DMS114 treated with DMSO at 0.1 percent for 48 hours (cell line): ENCODE data around the gene NOS3.
A peak's percentile ranks its signal among the peaks of the same experiment; 100 is the strongest.

Source experiments
- DNase-seq: peaks from one replicate; lab custom pipeline; 2025; ENCODE audit not compliant: unreplicated experiment; lab: John Stamatoyannopoulos, UW

Gene NOS3

GRCh38 chr7:150977382-150978125, 13.3 kb upstream of the NOS3 start:
- no peak for DNase-seq

GRCh38 chr7:150978126-150978789, 12.6 kb upstream of the NOS3 start, which contains the start of gene KCNH2:
KCNH2 (minus strand) TSS chr7:150978321; CDS start chr7:150977913, 408 bp downstream.
- DNase-seq = peak; percentile 25

DNA sequence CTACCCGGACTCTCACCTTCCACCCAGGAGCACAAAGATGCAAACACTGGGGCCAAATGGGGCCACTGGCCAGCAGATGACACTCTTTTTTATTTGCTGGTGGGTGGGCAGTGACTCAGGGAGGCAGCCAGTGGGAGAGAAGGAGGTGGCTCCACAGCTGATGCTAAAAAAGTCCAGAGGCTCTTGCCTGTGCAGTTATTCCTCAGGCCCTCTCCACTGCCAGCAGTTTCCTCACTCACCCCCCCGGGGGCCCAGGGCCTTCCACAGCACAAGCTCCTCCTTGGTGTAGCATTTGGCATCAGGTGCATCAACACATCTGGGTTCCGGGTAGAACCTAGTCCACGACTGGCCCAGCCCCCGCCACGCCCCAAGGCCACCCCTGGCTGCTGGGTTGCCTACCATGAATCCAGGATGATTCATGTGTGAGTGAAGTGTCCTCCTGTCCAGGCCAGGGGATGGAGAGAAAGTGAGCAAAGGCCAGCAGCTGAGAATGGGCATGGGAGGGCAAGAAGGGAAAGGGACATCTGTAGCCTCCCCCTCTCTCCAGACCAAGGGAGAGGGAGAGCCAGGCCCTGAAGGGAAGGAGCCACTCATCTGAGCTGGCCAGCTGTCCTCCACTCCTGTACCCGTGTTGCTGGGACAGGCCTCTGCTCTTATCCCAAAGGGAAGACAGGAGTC, 11.0 kb upstream of the NOS3 start:
- no peak for DNase-seq

DNA sequence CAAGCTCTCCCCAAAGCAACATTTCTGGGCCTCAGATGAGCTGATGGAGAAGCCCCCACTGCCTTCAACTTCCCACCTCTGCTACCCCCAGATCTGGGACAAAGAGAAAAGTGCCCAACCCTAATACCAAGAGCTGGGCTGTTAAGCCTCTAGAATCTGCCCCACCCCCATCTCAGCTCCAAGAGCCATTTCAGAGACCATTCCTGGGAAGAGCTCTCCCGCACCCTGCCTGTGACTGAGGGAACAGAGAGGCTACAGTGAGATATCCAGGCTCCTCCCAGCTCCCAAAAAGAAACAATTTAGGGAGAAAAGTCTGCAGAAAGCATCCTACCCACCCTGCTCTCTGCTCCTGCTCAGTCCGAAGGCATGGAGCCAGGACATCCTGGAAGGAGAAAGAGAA, 10.2 kb upstream of the NOS3 start:
- no peak for DNase-seq

GRCh38 chr7:150981644-150982043, 9.2 kb upstream of the NOS3 start:
- no peak for DNase-seq

- no peak for DNase-seq
Observed at GRCh38 chr7:150982351-150982750, 8.5 kb upstream of the NOS3 start.

- no peak for DNase-seq
Observed at GRCh38 chr7:150983893-150984368, 6.9 kb upstream of the NOS3 start.

DNA sequence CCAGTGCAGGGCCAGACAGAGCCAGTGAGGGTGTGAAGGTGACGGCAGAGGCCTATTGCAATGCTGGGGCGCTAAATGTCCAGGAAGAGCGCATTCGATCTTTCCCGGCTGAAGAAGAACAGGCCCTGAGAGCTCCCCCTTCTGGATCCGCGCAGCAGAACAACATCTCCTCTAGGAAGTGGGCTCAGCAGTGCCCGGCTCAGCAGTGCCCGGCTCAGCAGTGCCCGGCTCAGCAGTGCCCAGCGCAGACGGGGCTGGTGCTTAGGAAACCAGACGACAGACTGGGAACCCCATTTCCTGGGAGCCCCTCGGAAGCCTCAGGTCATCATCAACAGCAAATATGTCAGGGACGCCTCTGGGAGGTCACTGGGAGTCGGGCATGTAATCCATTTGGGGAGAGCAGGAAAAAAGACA, 4.7 kb upstream of the NOS3 start:
- peak; percentile 28 for DNase-seq

DNA sequence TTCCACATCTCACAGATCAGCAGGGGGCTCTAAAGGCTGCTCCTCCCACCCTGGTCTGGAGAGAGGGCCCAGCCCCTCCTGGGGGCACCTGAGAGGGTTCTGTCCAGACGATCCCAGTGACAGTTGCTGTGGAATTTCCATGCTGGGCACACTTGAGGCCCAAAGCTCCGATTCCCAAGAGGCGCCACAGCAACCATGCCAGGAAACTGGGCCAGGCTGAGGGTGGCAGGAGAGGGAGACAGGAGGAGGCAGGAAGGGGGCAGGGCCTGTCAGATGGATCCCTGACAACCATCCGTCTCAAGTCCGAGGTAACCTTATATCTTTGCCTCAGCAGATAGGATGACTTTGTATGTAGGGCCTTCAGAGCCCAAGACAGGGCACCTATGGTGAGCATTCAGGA, 4.3 kb upstream of the NOS3 start:
- no peak for DNase-seq

- DNase-seq = peak; percentile 25
Observed at GRCh38 chr7:150988230-150989226, 2.3 kb upstream of the NOS3 start.

- no peak for DNase-seq
Observed at GRCh38 chr7:150989456-150989855, 1.4 kb upstream of the NOS3 start.

- DNase-seq = no peak
Observed at GRCh38 chr7:150992051-150992640, 1.3 kb downstream of the NOS3 start.

DNA sequence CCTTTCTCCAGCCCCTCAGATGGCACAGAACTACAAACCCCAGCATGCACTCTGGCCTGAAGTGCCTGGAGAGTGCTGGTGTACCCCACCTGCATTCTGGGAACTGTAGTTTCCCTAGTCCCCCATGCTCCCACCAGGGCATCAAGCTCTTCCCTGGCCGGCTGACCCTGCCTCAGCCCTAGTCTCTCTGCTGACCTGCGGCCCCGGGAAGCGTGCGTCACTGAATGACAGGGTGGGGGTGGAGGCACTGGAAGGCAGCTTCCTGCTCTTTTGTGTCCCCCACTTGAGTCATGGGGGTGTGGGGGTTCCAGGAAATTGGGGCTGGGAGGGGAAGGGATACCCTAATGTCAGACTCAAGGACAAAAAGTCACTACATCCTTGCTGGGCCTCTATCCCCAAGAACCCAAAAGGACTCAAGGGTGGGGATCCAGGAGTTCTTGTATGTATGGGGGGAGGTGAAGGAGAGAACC, 2.1 kb downstream of the NOS3 start:
- DNase-seq = peak; percentile 29

DNA sequence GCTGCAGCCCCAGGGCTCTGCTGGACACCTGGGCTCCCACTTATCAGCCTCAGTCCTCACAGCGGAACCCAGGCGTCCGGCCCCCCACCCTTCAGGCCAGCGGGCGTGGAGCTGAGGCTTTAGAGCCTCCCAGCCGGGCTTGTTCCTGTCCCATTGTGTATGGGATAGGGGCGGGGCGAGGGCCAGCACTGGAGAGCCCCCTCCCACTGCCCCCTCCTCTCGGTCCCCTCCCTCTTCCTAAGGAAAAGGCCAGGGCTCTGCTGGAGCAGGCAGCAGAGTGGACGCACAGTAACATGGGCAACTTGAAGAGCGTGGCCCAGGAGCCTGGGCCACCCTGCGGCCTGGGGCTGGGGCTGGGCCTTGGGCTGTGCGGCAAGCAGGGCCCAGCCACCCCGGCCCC, 2.7 kb downstream of the NOS3 start:
- DNase-seq = no peak

GRCh38 chr7:150994141-150994837, 3.5 kb downstream of the NOS3 start:
- no peak for DNase-seq

- no peak for DNase-seq
Observed at GRCh38 chr7:150994838-150995510, 4.2 kb downstream of the NOS3 start.

GRCh38 chr7:150996376-150997074, 5.7 kb downstream of the NOS3 start:
- DNase-seq = no peak

DNA sequence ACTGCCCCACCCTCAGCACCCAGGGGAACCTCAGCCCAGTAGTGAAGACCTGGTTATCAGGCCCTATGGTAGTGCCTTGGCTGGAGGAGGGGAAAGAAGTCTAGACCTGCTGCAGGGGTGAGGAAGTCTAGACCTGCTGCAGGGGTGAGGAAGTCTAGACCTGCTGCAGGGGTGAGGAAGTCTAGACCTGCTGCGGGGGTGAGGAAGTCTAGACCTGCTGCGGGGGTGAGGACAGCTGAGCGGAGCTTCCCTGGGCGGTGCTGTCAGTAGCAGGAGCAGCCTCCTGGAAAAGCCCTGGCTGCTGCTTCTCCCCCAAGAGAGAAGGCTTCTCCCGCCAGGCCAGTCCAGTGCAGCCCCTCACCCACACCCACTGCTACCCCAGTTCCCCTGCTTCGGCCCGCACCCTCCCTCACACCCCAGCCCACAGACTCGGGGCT, 6.3 kb downstream of the NOS3 start:
- DNase-seq = no peak
